K562 (cell line): ENCODE results near the gene CLTC. TPM values are rescaled to one million over a fixed set of nuclear protein-coding genes. Genes with fewer than 3 reads are reported as not detected.
A peak's percentile ranks its signal among the peaks of the same experiment; 100 is the strongest.

Experiments used
- BRD9 ChIP-seq: fragments of 450-650 bp; IDR thresholded peaks from 2 replicates; pipeline ENCODE4 v1.6.1; 2018; ENCODE audit warnings: low read depth; ENCODE audit not compliant: partially characterized antibody
- COPS2 ChIP-seq: fragments of 450-650 bp; conservative IDR thresholded peaks from 2 replicates; pipeline ENCODE4 v1.6.1; 2016; ENCODE audit warnings: mild to moderate bottlenecking, moderate library complexity
- CREB1 ChIP-seq, 2 experiments: sonication (generic) in 1 of 2; formaldehyde crosslinking in 1 of 2; IDR thresholded peaks; 2 replicates each; pipeline versions ENCODE4 v1.6.1 to v1.8.0; 2012 to 2022; ENCODE audit warnings: inconsistent platforms in 1 of 2, mild to moderate bottlenecking in 1 of 2, missing genetic modification reagents in 1 of 2, moderate library complexity in 1 of 2
- NBN ChIP-seq: fragments of 450-650 bp; IDR thresholded peaks from 2 replicates; pipeline ENCODE4 v1.6.1; 2016; ENCODE audit warnings: low read depth, mild to moderate bottlenecking
- PYGO2 ChIP-seq: fragments of 450-650 bp; IDR thresholded peaks from 2 replicates; pipeline ENCODE4 v1.6.1; 2016; ENCODE audit warnings: mild to moderate bottlenecking, missing genetic modification characterization, moderate library complexity, missing compliant biosample characterization
- SMARCA5 ChIP-seq: fragments of 450-650 bp; IDR thresholded peaks from 2 replicates; pipeline ENCODE4 v1.6.1; 2016
- SMARCE1 ChIP-seq: fragments of 450-650 bp; IDR thresholded peaks from 2 replicates; pipeline ENCODE4 v1.7.1; 2016; ENCODE audit warnings: mild to moderate bottlenecking
- TAL1 ChIP-seq: fragments of 450-650 bp; IDR thresholded peaks from 2 replicates; pipeline ENCODE4 v1.6.1; 2016; ENCODE audit warnings: mild to moderate bottlenecking
- ZBTB11 ChIP-seq, 3 experiments: fragments of 200-800 bp in 1 of 3; fragments of 250-450 bp in 1 of 3; fragments of 450-650 bp in 1 of 3; sonication (Bioruptor Pico) in 1 of 3; sonication (Bioruptor generic) in 1 of 3; formaldehyde crosslinking in 1 of 3; IDR thresholded peaks; 2 replicates each; pipeline versions ENCODE4 v1.6.1 to v1.8.0; 2016 to 2022; ENCODE audit warnings: mild to moderate bottlenecking in 2 of 3, missing genetic modification characterization in 2 of 3, missing compliant biosample characterization in 1 of 3, moderate library complexity in 1 of 3
- ZBTB40 ChIP-seq, 2 experiments: fragments of 450-650 bp in 1 of 2; sonication (generic) in 1 of 2; formaldehyde crosslinking in 1 of 2; IDR thresholded peaks; 2 replicates each; pipeline versions ENCODE4 v1.7.1 to v1.9.0; 2016 to 2022; ENCODE audit warnings: inconsistent platforms in 1 of 2, mild to moderate bottlenecking in 1 of 2, missing genetic modification reagents in 1 of 2
- ZC3H4 ChIP-seq: sonication (generic); formaldehyde crosslinking; IDR thresholded peaks from 2 replicates; pipeline ENCODE4 v1.9.0; 2021; ENCODE audit warnings: missing genetic modification reagents, borderline replicate concordance
- ZNF384 ChIP-seq: IDR thresholded peaks from 2 replicates; pipeline ENCODE4 v1.6.1; 2012; ENCODE audit warnings: low read depth, low read length, improper control_type of control experiment
- ZNF785 ChIP-seq: fragments of 250-450 bp; sonication (Bioruptor Pico); IDR thresholded peaks from 2 replicates; pipeline ENCODE4 v1.4.0; 2020; ENCODE audit warnings: mild to moderate bottlenecking
- polyA plus RNA-seq, 8 experiments: library from polyadenylated mRNA; depleted of rRNA in 4 of 8; stranded (reverse) in 5 of 8; unstranded in 3 of 8; fragments of >200 nt; fragmentation: Nextera tagmentation in 2 of 8; fragmentation: Illumina TruSeq in 1 of 8; extraction: Ambion mirVana in 2 of 8; extraction: Trizol in 1 of 8; gene quantifications; 2 replicates each; pipeline versions ENCODE4 v1.2.1 to v1.2.3, GENCODE V29; 2011 to 2014; ENCODE audit warnings: inconsistent platforms in 1 of 8, missing spikeins in 1 of 8
- total RNA-seq, 7 experiments: library from RNA; depleted of rRNA in 6 of 7; stranded (reverse); fragments of >200 nt in 6 of 7; fragmentation: Illumina TruSeq in 2 of 7; extraction: Trizol in 2 of 7; gene quantifications; 2 replicates each; pipeline versions ENCODE4 v1.2.1 to v1.2.3, GENCODE V29; 2011 to 2021; ENCODE audit warnings: low replicate concordance in 1 of 7

CLTC gene
- total and polyA plus RNA-seq, 9 of the 15 experiments (the other 6 are each of a cell fraction or from before 2014, with no cell fraction given) = 115 to 267 (median 174) TPM

- TF ChIP-seq ZBTB40 (IDR thresholded peaks at IDR 0.05) (peak; percentile 95), ZBTB40 (CRISPR knock-in tag; IDR thresholded peaks at IDR 0.05) (no peak; the same call in 1 of the 2 replicates), ZNF384 (peak; percentile 97), NBN (peak; percentile 95), ZNF785 (CRISPR knock-in tag) (no peak), PYGO2 (tag) (no peak), SMARCE1 (peak; percentile 72; the same call in 1 of the 2 replicates), CREB1 (IDR thresholded peaks at IDR 0.05) (peak; percentile 89), CREB1 (CRISPR knock-in tag; IDR thresholded peaks at IDR 0.05) (peak; percentile 93), BRD9 (peak; percentile 89), ZC3H4 (CRISPR knock-in tag) (peak; percentile 80; the same call in 1 of the 2 replicates), SMARCA5 (no peak), TAL1 (peak; percentile 24; the same call in 1 of the 2 replicates), ZBTB11 (CRISPR knock-in tag; IDR thresholded peaks at IDR 0.05) (peak in 2 of 3 experiments; percentile 55 to 81; a peak in 2 of 6 replicates), COPS2 (no peak)
Observed at GRCh38 chr17:59619298-59620063, at the start of gene CLTC (continued).
